GM10266 (cell line): ENCODE data around the gene KCNMB2.

Experiments
- DNase-seq: peaks from one replicate; pipeline ENCODE4 v3.0.0; 2012; ENCODE audit errors: extremely low spot score
- TF ChIP-seq, protein P1 (sequence below): IDR thresholded peaks from 2 replicates; pipeline ENCODE4 v1.5.1; 2012; ENCODE audit warnings: mild to moderate bottlenecking, low read depth; ENCODE audit not compliant: control insufficient read depth, insufficient read depth; ENCODE audit errors: missing control alignments

The KCNMB2 gene

DNA sequence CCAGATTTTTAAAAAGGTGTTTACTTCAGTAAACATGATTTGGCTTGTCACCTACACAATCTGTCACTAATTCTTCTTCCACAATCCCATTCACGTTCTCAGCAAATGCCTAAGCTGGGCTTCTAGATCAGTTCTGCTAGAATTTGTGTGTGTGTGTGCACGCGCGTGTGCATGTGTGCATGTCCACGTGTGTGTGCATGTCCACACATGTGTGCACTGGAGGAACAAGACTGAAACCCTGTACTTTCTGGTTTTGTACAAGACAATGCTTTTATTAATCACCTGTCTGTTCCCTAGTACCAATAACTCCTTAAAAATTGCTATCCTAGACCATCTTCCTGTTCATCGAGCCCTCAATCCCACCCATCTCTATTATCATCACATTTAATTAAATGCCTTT is 229.2 kb downstream of the KCNMB2 start:
- no peak for DNase-seq
- TF ChIP-seq, protein P1, sequence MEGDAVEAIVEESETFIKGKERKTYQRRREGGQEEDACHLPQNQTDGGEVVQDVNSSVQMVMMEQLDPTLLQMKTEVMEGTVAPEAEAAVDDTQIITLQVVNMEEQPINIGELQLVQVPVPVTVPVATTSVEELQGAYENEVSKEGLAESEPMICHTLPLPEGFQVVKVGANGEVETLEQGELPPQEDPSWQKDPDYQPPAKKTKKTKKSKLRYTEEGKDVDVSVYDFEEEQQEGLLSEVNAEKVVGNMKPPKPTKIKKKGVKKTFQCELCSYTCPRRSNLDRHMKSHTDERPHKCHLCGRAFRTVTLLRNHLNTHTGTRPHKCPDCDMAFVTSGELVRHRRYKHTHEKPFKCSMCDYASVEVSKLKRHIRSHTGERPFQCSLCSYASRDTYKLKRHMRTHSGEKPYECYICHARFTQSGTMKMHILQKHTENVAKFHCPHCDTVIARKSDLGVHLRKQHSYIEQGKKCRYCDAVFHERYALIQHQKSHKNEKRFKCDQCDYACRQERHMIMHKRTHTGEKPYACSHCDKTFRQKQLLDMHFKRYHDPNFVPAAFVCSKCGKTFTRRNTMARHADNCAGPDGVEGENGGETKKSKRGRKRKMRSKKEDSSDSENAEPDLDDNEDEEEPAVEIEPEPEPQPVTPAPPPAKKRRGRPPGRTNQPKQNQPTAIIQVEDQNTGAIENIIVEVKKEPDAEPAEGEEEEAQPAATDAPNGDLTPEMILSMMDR = no peak

DNA sequence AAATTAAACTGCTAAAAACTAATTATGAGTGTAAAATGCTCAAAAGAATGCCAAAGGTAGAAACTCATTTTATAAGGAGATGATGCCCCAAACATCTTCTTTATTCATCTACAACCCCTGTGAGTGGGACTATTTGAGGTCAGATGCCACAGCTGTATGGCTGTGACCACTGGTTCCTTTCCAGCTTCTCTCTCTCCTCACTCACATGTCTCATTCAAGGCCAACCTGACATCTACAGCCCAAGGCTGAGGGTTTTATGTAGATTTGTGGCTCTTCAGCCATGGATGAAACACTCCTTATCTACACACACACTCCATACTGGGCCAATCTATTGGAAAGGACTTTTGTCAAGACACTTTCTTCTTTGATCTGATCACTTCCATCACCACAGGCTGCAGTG is 231.3 kb downstream of the KCNMB2 start:
- TF ChIP-seq, protein P1 = no peak
- no peak for DNase-seq

DNA sequence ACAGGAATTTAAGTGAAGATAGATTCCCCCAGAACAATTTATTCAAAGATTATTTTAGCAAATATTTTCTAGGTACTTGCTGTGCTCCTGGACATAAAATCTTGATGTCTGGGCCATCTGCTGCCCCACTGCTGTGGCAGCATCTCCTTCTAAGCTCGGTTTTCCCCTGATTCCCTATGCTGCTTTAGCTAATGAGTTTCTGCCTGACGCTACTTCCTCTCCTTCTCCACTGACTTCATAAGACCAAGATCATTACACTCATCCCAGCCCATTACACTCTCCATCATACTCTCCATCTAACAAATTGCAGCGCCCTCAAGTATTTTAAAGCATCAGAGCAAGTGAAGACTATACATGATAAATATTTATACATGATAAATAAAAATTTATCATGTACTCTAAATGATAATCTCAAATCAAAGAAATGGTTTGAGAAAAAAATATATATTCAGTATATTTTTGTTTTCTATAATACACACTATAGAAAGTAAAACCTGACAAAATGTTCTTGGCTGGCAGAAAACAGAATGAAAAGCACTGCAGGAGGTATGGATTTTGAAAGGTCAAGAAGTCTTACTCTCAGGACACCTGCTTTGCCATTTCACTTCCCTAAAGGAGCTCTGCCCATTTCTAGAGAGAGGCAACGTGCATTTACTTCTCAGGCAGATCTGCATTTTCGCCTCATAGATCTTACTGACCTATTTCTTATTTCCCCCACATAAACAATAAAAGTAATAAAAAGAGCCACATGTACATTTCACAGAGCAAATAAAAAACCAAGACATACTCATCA is 232.0 kb downstream of the KCNMB2 start:
- DNase-seq = no peak
- TF ChIP-seq, protein P1 = no peak

DNA sequence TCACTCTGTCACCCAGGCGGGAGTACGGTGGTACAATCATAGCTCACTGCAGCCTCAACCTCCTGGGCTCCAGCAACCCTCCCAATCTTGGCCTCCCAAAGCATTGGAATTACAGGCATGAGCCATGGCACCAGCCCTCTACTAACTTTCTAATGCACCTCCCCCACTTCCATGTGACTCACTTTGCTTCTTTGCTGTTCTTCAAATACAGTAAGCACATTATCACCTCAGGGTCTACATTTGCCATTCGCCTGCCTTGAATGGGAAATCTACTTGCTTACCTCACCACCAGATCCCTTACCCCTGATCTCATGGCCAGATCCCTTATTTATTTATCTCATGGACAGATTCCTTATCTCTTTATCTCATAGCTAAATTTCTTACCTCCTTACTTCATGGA is 235.3 kb downstream of the KCNMB2 start:
- TF ChIP-seq, protein P1 = no peak
- DNase-seq = no peak

DNA sequence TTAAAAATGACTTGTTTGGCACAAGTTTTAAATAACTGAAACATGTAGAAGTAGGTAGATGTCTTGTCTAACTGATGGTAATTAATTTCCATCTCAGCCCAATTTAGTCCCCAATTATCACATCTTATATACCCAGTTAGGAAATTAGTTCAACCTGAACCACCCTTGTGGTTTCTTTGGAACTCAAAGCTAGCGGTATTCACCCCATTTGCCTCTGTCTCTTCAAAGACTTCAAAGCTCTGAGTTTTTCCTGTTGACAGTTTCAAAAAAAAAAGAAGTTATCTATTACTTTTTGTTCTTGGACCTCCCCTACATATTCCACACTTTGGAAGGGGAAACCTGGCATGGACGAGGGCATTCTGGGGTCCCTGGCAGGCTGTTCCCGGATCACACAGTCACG is 236.5 kb downstream of the KCNMB2 start:
- TF ChIP-seq, protein P1 = no peak
- no peak for DNase-seq

DNA sequence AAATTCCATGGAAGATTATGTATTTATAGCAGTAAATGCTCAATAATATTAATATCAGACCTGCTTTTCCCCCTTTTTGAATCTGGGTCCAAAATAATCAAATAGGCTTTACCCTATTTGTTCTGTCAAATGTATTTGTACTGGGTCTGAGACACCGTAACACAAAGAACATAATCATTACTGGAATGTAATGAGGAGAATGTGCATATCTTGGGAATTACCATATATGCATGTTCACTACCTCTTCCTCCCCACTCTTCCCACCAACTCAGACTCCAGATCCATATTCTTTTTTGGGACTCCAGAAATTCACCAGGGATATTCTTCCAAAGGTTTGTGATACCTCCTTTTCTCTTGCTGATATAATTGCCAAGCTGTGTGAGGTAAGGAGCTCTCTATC is 237.1 kb downstream of the KCNMB2 start:
- TF ChIP-seq, protein P1 = no peak
- no peak for DNase-seq

DNA sequence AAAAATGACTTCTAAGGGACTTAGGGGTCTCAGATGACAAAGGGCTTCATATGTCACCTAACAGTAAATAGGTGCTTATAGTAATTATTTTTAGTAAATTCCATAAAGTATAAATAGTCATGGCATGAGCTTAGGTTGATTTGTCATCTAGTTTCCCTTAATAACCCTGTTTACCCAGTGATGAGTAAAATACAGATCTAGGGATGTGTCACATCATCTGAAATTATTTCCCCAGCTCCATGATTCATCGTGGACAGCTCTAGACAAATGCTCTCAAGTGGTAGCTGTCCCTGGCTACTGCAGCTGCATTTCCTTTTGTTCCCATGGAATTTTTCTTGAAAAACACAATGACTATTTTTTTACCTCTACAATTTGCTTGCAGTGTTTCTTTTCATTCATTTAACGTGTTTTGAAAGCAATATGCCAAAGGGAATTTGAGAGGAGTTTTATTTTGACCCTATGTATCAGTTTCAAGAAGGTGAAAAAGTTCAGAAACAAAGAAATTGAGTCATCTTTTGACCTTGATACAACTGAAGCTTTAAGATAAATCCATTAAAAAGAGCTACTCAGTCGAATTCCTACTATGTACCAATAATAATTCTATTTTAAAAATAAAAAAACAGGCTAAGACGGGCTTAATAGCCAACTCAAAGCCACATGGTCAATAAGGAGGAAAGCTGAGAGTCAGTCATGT is 241.6 kb downstream of the KCNMB2 start:
- DNase-seq = peak; percentile 38
- TF ChIP-seq, protein P1 = no peak
